DOHH2 (cell line): ENCODE results near the gene ALPK1.

ENCODE experiments used
- CTCF ChIP-seq: fragments of 200-600 bp; sonication (generic); IDR thresholded peaks from one replicate; pipeline ENCODE4 v1.5.1; 2014; ENCODE audit warnings: antibody characterized with exemption, mild to moderate bottlenecking, low read depth, low read length; ENCODE audit not compliant: poor library complexity, severe bottlenecking
- EZH2phosphoT487 ChIP-seq: fragments of 200-600 bp; sonication (generic); IDR thresholded peaks from 2 replicates; pipeline ENCODE4 v1.6.1; 2017; ENCODE audit warnings: borderline replicate concordance, mild to moderate bottlenecking, antibody characterized with exemption, low read length, moderate library complexity, mixed read lengths

DNA sequence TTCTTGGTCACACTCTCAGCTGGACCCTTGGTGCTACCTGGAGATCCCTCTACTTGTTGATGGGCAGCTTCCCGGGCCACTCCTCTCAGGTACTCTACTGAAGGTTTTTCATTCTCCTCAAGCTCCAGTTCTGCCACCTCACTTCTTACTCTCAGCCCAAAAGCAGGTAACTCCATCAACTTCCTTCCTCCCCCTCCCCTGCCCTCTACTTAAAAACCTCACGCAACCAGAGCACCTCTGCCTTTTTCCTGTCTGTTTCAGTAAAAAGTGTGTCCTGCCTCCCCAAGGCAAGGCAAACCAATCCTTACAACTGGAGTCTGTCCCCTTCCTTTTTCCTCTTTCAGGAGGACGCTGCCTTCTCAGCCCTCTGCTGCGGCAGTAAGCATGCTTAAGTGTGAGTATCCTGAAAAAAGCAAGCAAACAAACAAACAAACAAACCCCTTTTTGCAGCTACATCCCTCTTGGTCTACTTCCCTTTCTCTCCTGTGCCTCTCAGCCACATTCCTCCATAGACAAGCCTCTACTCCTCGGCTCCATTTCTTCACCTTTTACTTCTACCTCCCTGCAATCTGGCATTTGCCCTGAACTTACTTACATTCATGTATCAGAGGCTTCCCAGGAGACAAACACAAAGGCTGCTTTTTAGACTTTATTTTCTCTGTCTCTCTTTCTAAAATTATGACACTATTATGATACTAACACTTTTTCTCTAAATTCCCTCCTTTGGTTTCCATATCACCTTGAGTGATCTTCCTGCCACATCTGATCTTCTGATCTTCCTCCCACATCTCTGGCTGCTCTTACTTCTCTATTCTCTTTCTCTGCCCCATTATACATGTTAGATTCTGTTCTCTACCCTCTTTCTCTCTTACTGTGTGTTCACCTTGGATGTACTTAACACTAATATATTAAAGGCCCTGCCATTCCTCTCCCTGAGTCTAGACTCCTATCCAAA, 5.4 kb downstream of the ALPK1 start:
- TF ChIP-seq CTCF (no peak), EZH2phosphoT487 (no peak)
